Heart right ventricle (tissue), 16 donors: ENCODE results near the gene PCGF2. TPM values are rescaled to one million over a fixed set of nuclear protein-coding genes. Genes with fewer than 3 reads are reported as not detected.

Experiments used
- ATAC-seq, 8 donors: fragments of 200-7000 bp; cut with Tn5 transposase; one replicate each; pipeline ENCODE4 v1.9.1; 2020; ENCODE audit warnings: mild to moderate bottlenecking in 8 of 8, moderate library complexity in 8 of 8, moderate number of reproducible peaks in 1 of 8
- DNase-seq, 2 donors: peaks; one replicate each; pipeline ENCODE4 v3.0.0-alpha.2; 2020
- H3K27ac ChIP-seq, 10 donors: fragments of 200-600 bp; sonication (generic) in 2 of 10; one replicate each; pipeline versions ENCODE4 v1.5.0 to v1.8.0; 2020 to 2022; ENCODE audit warnings: mild to moderate bottlenecking in 3 of 10
- H3K27me3 ChIP-seq, 7 donors: fragments of 200-600 bp; one replicate each; pipeline ENCODE4 v1.8.0; 2021 to 2022; ENCODE audit warnings: mild to moderate bottlenecking in 2 of 7
- H3K36me3 ChIP-seq, 9 donors: fragments of 200-600 bp; sonication (generic) in 1 of 9; one replicate each; pipeline versions ENCODE4 v1.5.0 to v1.8.0; 2020 to 2022; ENCODE audit warnings: mild to moderate bottlenecking in 2 of 9
- H3K4me1 ChIP-seq, 9 donors: fragments of 200-600 bp; sonication (generic) in 1 of 9; one replicate each; pipeline versions ENCODE4 v1.5.0 to v1.8.0; 2020 to 2022; ENCODE audit warnings: mild to moderate bottlenecking in 4 of 9
- H3K4me3 ChIP-seq, 10 donors: fragments of 200-600 bp; sonication (generic) in 2 of 10; one replicate each; pipeline versions ENCODE4 v1.5.0 to v1.8.0; 2020 to 2022; ENCODE audit warnings: mild to moderate bottlenecking in 7 of 10, moderate library complexity in 2 of 10
- H3K9me3 ChIP-seq, 11 donors: fragments of 200-600 bp in 10 of 11; sonication (generic) in 2 of 11; one replicate each; pipeline versions ENCODE4 v1.5.0 to v1.8.0; 2013 to 2022; ENCODE audit warnings: mild to moderate bottlenecking in 2 of 11, control low read depth in 1 of 11, moderate library complexity in 1 of 11
- WGBS, 2 donors: extraction: QIAGEN DNeasy Blood & Tissue Kit; methylation state at CpG; one replicate each; pipeline ENCODE4 v1.1.7; 2013; ENCODE audit warnings: inconsistent platforms in 1 of 2; 5-methylcytosine and 5-hydroxymethylcytosine counted together
- intact Hi-C, 10 donors: fragments of 100-400 bp; cut with DNase I; formaldehyde crosslinking; loops; one replicate each; pipeline versions ENCODE4 v1.11.1 to v1.14.2; 2022
- microRNA-seq, 2 donors: library from miRNA; unstranded; fragments of <30 nt; microRNA quantifications; one replicate each; pipeline ENCODE4 v1.2.0, GENCODE V29; 2021
- polyA plus RNA-seq, 2 donors: library from polyadenylated mRNA; stranded (reverse); fragments of 200-250 nt; gene quantifications; one replicate each; pipeline ENCODE4 v1.2.3, GENCODE V29; 2013
- total RNA-seq, 10 donors: library from RNA; stranded (reverse); fragmentation: NEBNext Ultra II Directional in 3 of 10; extraction: Animal tissue kit (Norgen Biotek cat#: 25700) in 3 of 10; gene quantifications; one replicate each; pipeline versions ENCODE4 v1.2.1 to v1.2.4, GENCODE V29; 2021 to 2023
- TF ChIP-seq, protein P1 (sequence below), 9 donors: fragments of 200-600 bp; sonication (generic) in 2 of 9; IDR thresholded peaks; one replicate each; pipeline versions ENCODE4 v1.5.0 to v1.8.0; 2021 to 2022; ENCODE audit warnings: antibody characterized with exemption in 9 of 9, mild to moderate bottlenecking in 5 of 9, moderate library complexity in 1 of 9
- donor health status: Arrhythmogenic right ventricular cardiomyopathy.
- donor health status: ischemic (EF 13 %, LVEDD 7.1; RV severe dilation, severe dysfunction).
- donor health status: healthy with polysubstance abuse.
- donor health status: DM: no; HTN: yes; CAD: no.
- donor health status: DM: no; HTN: no; CAD: no.
- donor health status: ischemic (EF 25% LVEDD 6.9; RV normal size, moderate dysfunction).
- donor health status: ischemic (EF 25% LVEDD 5.7; RV mildly dilated, moderate dysfunction).
- donor health status: healthy.
- donor health status: DM: yes; HTN: yes; CAD: no.
- donor health status: Ischemic cardiomyopathy.
- donor health status: ischemic (EF 35%, LVEDD 5.7; RV mildly dilated, moderate dysfunction).
- donor health status: nonischemic (EF 11% LVEDD 7.7; RV severe dilation, severe dysfunction).
- donor health status: DM: yes; HTN: yes; CAD: no.
- donor health status: PGD.
- donor health status: ischemic (EF 29% LVEDD 5.4; RV normal size, mild dysfunction).
- donor health status: nonischemic (EF 23%, LVEDD 6.1; RV moderate dilation, normal function).

The PCGF2 gene
- total and polyA plus RNA-seq, 12 donors, result 15.8 to 51.6 (median 23.7) TPM

DNA sequence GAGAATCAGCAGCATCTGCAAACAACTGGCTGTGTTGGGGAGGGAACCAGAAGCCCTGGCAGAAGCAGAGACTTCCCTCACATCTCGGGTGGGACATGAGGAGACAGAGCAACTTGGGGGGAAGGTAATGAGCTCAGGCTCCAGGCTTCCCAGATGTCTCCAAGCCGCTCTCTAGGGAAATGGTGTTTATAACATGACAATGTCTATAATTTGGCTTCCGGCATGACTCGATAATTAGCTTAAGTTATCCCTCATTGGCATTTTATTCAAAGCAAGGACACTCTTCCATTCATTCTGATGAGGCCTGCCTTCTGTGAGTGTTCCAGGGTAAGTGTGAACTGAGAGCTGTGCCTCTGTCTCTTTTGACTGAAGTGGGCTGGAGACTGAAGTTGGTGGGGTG is 57.8 kb downstream of the PCGF2 start:
- H3K27ac ChIP-seq, result no peak overlapping the region
- H3K4me1 ChIP-seq, result peaks cover 8 to 22% (median 17%) of the 10 kb centered on the region in 9 donors
- H3K36me3 ChIP-seq, result no peaks in the 10 kb centered on the region
- H3K9me3 ChIP-seq, result no peaks in the 10 kb centered on the region
- intact Hi-C loops, result loop anchor here in 2 of 10 donors (5.0 kb wide), 1 partner anchor 42 kb away; the partner anchor contains the start of gene CISD3 (in 2 of the 2)
- TF ChIP-seq, protein P1, sequence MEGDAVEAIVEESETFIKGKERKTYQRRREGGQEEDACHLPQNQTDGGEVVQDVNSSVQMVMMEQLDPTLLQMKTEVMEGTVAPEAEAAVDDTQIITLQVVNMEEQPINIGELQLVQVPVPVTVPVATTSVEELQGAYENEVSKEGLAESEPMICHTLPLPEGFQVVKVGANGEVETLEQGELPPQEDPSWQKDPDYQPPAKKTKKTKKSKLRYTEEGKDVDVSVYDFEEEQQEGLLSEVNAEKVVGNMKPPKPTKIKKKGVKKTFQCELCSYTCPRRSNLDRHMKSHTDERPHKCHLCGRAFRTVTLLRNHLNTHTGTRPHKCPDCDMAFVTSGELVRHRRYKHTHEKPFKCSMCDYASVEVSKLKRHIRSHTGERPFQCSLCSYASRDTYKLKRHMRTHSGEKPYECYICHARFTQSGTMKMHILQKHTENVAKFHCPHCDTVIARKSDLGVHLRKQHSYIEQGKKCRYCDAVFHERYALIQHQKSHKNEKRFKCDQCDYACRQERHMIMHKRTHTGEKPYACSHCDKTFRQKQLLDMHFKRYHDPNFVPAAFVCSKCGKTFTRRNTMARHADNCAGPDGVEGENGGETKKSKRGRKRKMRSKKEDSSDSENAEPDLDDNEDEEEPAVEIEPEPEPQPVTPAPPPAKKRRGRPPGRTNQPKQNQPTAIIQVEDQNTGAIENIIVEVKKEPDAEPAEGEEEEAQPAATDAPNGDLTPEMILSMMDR (IDR thresholded peaks at IDR 0.05), result no peak
- no peak for ATAC-seq
- 80 to 81% methylated on average over 4 of the region's 4 CpGs for WGBS, 2 donors
- no peak overlapping the region for H3K4me3 ChIP-seq
- no peaks in the 10 kb centered on the region for H3K27me3 ChIP-seq
- DNase-seq, result no peak

DNA sequence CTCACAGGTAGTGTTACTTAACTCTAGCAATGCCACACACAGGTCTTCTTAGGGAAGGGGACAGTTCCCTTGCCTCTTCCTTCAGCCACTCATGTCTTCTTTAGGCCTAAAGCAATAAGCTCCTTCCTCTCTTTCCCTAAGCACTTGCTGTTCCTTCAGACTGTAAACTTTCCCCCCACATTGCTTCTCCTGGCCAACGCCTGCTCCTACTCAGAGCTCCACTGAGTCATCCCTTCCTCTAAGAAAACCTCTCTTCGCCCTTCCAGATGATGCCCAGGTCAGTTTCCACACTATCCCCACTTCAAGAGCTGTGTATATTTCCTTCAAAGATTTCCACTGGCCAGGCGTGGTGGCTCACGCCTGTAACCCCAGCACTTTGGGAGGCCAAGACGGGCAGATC is 60.9 kb downstream of the PCGF2 start:
- H3K27ac ChIP-seq, result no peak overlapping the region
- H3K36me3 ChIP-seq, result no peaks in the 10 kb centered on the region
- H3K4me1 ChIP-seq, result peaks cover 0 to 15% (median 0%) of the 10 kb centered on the region in 9 donors
- no peak overlapping the region for H3K4me3 ChIP-seq
- H3K9me3 ChIP-seq, result no peaks in the 10 kb centered on the region
- no peaks in the 10 kb centered on the region for H3K27me3 ChIP-seq
- intact Hi-C loops, result no loop called here
- DNase-seq (no peak), ATAC-seq (no peak)
- 95 to 96% methylated on average over 5 of the region's 5 CpGs for WGBS, 2 donors
- TF ChIP-seq, protein P1 (IDR thresholded peaks at IDR 0.05), result no peak

DNA sequence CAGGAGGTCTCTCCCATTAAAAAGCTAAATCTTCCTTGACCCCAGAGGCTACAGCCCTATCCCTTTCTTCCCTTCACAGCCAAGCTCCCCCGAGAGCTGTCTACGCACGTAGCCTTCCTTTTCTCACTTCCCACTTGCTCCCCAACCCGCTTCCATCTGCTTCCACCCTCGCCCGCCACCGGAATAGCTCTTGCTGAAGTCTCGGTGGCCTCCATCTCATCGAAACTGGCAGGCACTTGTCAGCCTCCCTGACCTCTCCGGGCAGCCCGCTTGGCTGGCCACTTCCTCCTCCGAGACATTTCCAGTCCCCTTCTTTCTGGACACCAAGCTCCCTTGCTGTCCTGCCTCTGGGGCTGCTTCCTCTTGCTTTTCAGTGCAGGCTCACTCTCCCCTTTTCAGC is 62.6 kb downstream of the PCGF2 start:
- WGBS, 2 donors, result 68 to 73% methylated on average over 12 of the region's 12 CpGs

More for the DNA sequence above, 62.6 kb downstream of the PCGF2 start:
- peak overlapping the region in 4 of 10 donors; percentile 16 to 70 (median 23) for H3K27ac ChIP-seq
- ATAC-seq (peak in 7 of 8 donors; percentile 39 to 76 (median 63)), DNase-seq (peak in 1 of 2 donors; percentile 46)
- H3K27me3 ChIP-seq, result no peaks in the 10 kb centered on the region
- no peaks in the 10 kb centered on the region for H3K9me3 ChIP-seq
- TF ChIP-seq, protein P1 (IDR thresholded peaks at IDR 0.05), result no peak
- H3K4me1 ChIP-seq, result peaks cover 0 to 15% (median 0%) of the 10 kb centered on the region in 9 donors
- intact Hi-C loops, result no loop called here
- no peaks in the 10 kb centered on the region for H3K36me3 ChIP-seq
- no peak overlapping the region for H3K4me3 ChIP-seq

Small RNA genes within 50 kb of the gene (microRNA-seq; reads per million reads assigned to microRNA genes)
- gene MIR4726 (0 to 0.60 reads per million in 2 donors), gene MIR4734 (0 to 0.60 reads per million in 2 donors)

Other genes with a start within 250 kb of the PCGF2 start
- gene SRCIN1, start 142.4 kb downstream of the PCGF2 start, total RNA-seq, result 1 to 10 TPM in 8 of 10 donors, under 1 TPM in 2; 0.27 to 3.2 (median 1.3) TPM
- 1 to 10 TPM in 1 of 2 donors, under 1 TPM in 1; 0.29 to 1.2 TPM for gene SRCIN1, start 142.4 kb downstream of the PCGF2 start, polyA plus RNA-seq
- gene EPOP, start 73.4 kb downstream of the PCGF2 start, total RNA-seq, result 1 to 10 TPM in 2 of 10 donors, under 1 TPM in 8; 0.25 to 1.3 (median 0.64) TPM
- gene EPOP, start 73.4 kb downstream of the PCGF2 start, polyA plus RNA-seq, result 1 to 10 TPM in 1 of 2 donors, under 1 TPM in 1; 0.66 to 2.2 TPM
- gene MLLT6, start 43.1 kb downstream of the PCGF2 start, total RNA-seq, result 100 to 1,000 TPM in 1 of 10 donors, 10 to 100 TPM in 9; 56.3 to 100 (median 67.5) TPM
- 100 to 1,000 TPM in 1 of 2 donors, 10 to 100 TPM in 1; 17.3 to 104 TPM for gene MLLT6, start 43.1 kb downstream of the PCGF2 start, polyA plus RNA-seq
- gene CISD3, start 18.0 kb downstream of the PCGF2 start, total RNA-seq, result 10 to 100 TPM; 58.1 to 84.1 (median 69.4) TPM
- 10 to 100 TPM; 50.5 to 83.6 TPM for gene CISD3, start 18.0 kb downstream of the PCGF2 start, polyA plus RNA-seq
- gene PSMB3, start 4.4 kb upstream of the PCGF2 start, total RNA-seq, result 100 to 1,000 TPM; 148 to 220 (median 162) TPM
- 100 to 1,000 TPM; 359 to 379 TPM for gene PSMB3, start 4.4 kb upstream of the PCGF2 start, polyA plus RNA-seq
- gene PIP4K2B, start 51.2 kb upstream of the PCGF2 start, total RNA-seq, result 10 to 100 TPM; 37.9 to 51.9 (median 47.5) TPM
- 10 to 100 TPM; 15.3 to 20.3 TPM for gene PIP4K2B, start 51.2 kb upstream of the PCGF2 start, polyA plus RNA-seq
- gene CWC25, start 77.0 kb upstream of the PCGF2 start, total RNA-seq, result 10 to 100 TPM in 2 of 10 donors, 1 to 10 TPM in 8; 7.7 to 11.2 (median 9.0) TPM
- gene CWC25, start 77.0 kb upstream of the PCGF2 start, polyA plus RNA-seq, result 10 to 100 TPM in 1 of 2 donors, 1 to 10 TPM in 1; 9.1 to 22.6 TPM
- 100 to 1,000 TPM; 725 to 991 (median 835) TPM for gene RPL23, start 105.4 kb upstream of the PCGF2 start, total RNA-seq
- 1,000 to 10,000 TPM; 1,798 to 2,733 TPM for gene RPL23, start 105.4 kb upstream of the PCGF2 start, polyA plus RNA-seq
- 10 to 100 TPM; 19.5 to 56.9 (median 23.0) TPM for gene LASP1, start 121.7 kb upstream of the PCGF2 start, total RNA-seq
- 10 to 100 TPM; 21.3 to 25.4 TPM for gene LASP1, start 121.7 kb upstream of the PCGF2 start, polyA plus RNA-seq
- not detected for gene FBXO47, start 219.1 kb upstream of the PCGF2 start, total RNA-seq
- not detected for gene FBXO47, start 219.1 kb upstream of the PCGF2 start, polyA plus RNA-seq